Suprapubic skin (tissue), 4 donors: ENCODE data around the gene FXYD5. TPM values are rescaled to one million over a fixed set of nuclear protein-coding genes. Genes with fewer than 3 reads are reported as not detected.

ENCODE experiments used
- DNase-seq, 2 donors: peaks; one replicate each; pipeline ENCODE4 v3.0.0-alpha.2; 2019; ENCODE audit warnings: low spot score in 2 of 2
- H3K27ac ChIP-seq: fragments of 200-600 bp; sonication (generic); one replicate; pipeline ENCODE4 v1.5.1; 2019
- H3K27me3 ChIP-seq: fragments of 200-600 bp; sonication (generic); one replicate; pipeline ENCODE4 v1.5.1; 2019
- H3K36me3 ChIP-seq: fragments of 200-600 bp; sonication (generic); one replicate; pipeline ENCODE4 v1.5.1; 2019
- H3K4me1 ChIP-seq: fragments of 200-600 bp; sonication (generic); one replicate; pipeline ENCODE4 v1.5.1; 2019
- H3K4me3 ChIP-seq: fragments of 200-600 bp; sonication (generic); one replicate; pipeline ENCODE4 v1.5.1; 2019; ENCODE audit warnings: mild to moderate bottlenecking
- H3K9me3 ChIP-seq: fragments of 200-600 bp; sonication (generic); one replicate; pipeline ENCODE4 v1.5.1; 2019
- EP300 ChIP-seq: sonication (generic); formaldehyde crosslinking; IDR thresholded peaks from one replicate; pipeline ENCODE4 v1.6.1; 2017; ENCODE audit warnings: antibody characterized with exemption
- POLR2A ChIP-seq, 2 donors: fragments of 450-650 bp; IDR thresholded peaks; one replicate each; pipeline ENCODE4 v1.6.1; 2017; ENCODE audit warnings: antibody characterized with exemption in 2 of 2, mild to moderate bottlenecking in 2 of 2, moderate library complexity in 2 of 2
- POLR2AphosphoS5 ChIP-seq, 3 donors: sonication (generic); formaldehyde crosslinking; IDR thresholded peaks; one replicate each; pipeline ENCODE4 v1.6.1; 2017; ENCODE audit warnings: antibody characterized with exemption in 3 of 3
- WGBS: methylation state at CpG from one replicate; pipeline ENCODE4 v1.1.5; 2018; 5-methylcytosine and 5-hydroxymethylcytosine counted together
- total RNA-seq, 4 donors: library from RNA; depleted of rRNA; stranded (reverse); fragments of >200 nt; gene quantifications; one replicate each; pipeline ENCODE4 v1.1.0, GENCODE V29; 2016
- TF ChIP-seq, protein P1 (sequence below), 2 donors: fragments of 200-600 bp in 1 of 2; fragments of 450-650 bp in 1 of 2; sonication (generic) in 1 of 2; IDR thresholded peaks; one replicate each; pipeline ENCODE4 v1.5.1; 2016 to 2019; ENCODE audit warnings: antibody characterized with exemption in 2 of 2, mild to moderate bottlenecking in 1 of 2, moderate library complexity in 1 of 2

FXYD5 gene
- total RNA-seq, 4 donors from 2014 or later = 29.8 to 64.8 (median 37.7) TPM

DNA sequence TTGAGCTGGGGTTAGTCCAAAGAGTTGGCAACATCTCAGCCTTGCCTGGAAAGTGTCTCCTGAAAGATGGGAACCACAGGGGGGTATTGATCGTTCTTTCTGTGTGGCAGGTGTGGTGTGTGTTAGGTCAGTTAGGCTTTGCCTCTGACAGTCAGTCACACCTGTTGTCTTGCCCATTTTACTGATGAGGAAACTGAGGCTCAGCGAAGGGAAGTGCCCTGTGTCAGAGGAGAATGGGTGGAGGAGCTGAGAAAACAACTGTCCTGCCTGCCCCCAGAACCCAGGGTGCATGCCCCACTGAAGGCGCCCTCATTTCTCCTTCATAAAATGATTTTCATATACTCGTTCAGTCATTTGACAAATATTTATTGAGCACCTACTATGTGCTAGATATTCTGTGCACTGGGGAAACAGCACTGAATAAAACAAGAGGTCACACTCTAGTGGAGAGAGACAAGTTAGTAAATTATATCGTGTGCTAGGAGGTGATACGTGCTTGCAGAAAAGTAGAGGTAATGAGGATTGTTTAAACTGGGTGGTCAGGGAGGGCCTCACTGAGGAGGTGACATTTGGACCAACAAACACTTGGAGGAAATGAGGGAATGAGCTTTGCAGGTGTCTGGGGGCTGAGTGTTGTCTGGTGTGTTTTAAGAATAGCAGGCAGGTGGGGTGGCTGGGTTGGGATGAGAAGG lies 1.6 kb downstream of the FXYD5 start:
- peaks cover 39% of the 10 kb centered on the region for H3K36me3 ChIP-seq
- H3K4me3 ChIP-seq = peak overlapping the region; percentile 83
- no peak overlapping the region for H3K27ac ChIP-seq
- WGBS = 91% methylated on average over 6 of the region's 6 CpGs
- no peaks in the 10 kb centered on the region for H3K9me3 ChIP-seq
- peaks cover 7% of the 10 kb centered on the region for H3K27me3 ChIP-seq
- DNase-seq = no peak
- TF ChIP-seq, protein P1, sequence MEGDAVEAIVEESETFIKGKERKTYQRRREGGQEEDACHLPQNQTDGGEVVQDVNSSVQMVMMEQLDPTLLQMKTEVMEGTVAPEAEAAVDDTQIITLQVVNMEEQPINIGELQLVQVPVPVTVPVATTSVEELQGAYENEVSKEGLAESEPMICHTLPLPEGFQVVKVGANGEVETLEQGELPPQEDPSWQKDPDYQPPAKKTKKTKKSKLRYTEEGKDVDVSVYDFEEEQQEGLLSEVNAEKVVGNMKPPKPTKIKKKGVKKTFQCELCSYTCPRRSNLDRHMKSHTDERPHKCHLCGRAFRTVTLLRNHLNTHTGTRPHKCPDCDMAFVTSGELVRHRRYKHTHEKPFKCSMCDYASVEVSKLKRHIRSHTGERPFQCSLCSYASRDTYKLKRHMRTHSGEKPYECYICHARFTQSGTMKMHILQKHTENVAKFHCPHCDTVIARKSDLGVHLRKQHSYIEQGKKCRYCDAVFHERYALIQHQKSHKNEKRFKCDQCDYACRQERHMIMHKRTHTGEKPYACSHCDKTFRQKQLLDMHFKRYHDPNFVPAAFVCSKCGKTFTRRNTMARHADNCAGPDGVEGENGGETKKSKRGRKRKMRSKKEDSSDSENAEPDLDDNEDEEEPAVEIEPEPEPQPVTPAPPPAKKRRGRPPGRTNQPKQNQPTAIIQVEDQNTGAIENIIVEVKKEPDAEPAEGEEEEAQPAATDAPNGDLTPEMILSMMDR (IDR thresholded peaks at IDR 0.05) = no peak
- TF ChIP-seq POLR2A (IDR thresholded peaks at IDR 0.05) (no peak), EP300 (no peak), POLR2AphosphoS5 (IDR thresholded peaks at IDR 0.05) (no peak)
- peaks cover 28% of the 10 kb centered on the region for H3K4me1 ChIP-seq

DNA sequence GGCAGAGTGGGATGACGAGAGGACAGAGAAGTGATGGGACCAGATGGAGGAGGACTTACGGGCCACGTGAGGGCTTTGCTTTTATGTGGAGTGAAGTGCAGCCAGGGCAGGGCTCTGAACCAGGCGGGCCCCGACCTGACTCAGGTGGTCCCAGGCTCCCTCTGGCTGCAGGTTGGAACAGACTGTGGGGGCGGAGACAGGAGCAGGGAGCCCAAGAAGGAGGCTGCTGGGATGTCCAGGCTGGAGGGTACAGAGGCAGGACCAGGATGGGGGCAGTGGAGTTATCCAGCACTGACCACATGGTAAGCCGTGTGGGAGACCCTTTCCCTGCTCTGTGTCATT lies 2.1 kb downstream of the FXYD5 start:
- Histone ChIP-seq H3K36me3 (peaks cover 44% of the 10 kb centered on the region), H3K4me3 (no peak overlapping the region), H3K9me3 (no peaks in the 10 kb centered on the region), H3K27ac (no peak overlapping the region), H3K27me3 (peaks cover 7% of the 10 kb centered on the region), H3K4me1 (peaks cover 28% of the 10 kb centered on the region)
- no peak for TF ChIP-seq POLR2AphosphoS5 (IDR thresholded peaks at IDR 0.05)
- TF ChIP-seq, protein P1 (IDR thresholded peaks at IDR 0.05) = no peak
- no peak for TF ChIP-seq EP300
- no peak for TF ChIP-seq POLR2A (IDR thresholded peaks at IDR 0.05)
- 88% methylated on average over 6 of the region's 7 CpGs for WGBS
- DNase-seq = no peak

DNA sequence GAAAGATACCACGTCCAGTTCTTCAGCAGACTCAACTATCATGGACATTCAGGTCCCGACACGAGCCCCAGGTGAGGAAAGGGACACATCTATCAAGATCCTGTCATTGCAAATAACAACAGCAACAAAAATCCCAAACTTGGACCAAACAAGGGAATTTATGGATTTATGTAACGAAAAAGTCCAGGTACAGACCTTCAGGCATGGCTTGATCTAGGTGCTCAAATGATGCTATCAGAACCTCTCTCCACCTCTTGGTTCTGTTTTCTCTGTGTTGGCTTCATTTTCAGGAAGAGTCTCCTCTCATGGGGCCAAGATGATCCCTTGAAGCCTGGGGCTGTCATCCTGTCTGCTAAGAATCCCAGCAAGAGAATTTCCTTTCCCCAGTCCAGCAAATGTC lies 2.9 kb downstream of the FXYD5 start:
- Histone ChIP-seq H3K27ac (no peak overlapping the region), H3K9me3 (no peaks in the 10 kb centered on the region), H3K36me3 (peaks cover 52% of the 10 kb centered on the region), H3K27me3 (peaks cover 7% of the 10 kb centered on the region), H3K4me3 (no peak overlapping the region), H3K4me1 (peaks cover 28% of the 10 kb centered on the region)
- WGBS = 99% methylated on average over 4 of the region's 4 CpGs
- DNase-seq = no peak
- TF ChIP-seq POLR2AphosphoS5 (IDR thresholded peaks at IDR 0.05) = no peak
- TF ChIP-seq EP300 = no peak
- no peak for TF ChIP-seq POLR2A (IDR thresholded peaks at IDR 0.05)
- TF ChIP-seq, protein P1 (IDR thresholded peaks at IDR 0.05) = no peak

DNA sequence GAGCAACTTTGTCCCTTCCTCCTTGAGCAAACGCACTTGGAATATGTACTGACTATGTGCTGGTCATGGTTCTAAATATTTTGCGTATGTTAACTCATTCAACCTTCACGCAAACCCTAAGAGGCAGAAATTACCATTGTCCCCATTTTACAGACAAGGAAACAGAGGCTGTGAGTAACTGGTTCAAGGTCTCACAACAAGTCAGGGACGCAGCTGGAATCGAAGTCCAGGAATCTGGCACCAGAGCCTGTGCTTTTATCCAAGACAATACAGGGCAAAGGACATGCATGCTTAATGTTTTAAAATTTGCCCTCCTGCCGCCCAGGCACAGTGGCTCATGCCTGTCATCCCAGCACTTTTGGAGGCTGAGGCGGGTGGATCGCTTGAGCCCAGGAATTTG lies 5.1 kb downstream of the FXYD5 start:
- WGBS = 80% methylated on average over 8 of the region's 8 CpGs
- H3K27me3 ChIP-seq = no peaks in the 10 kb centered on the region
- peaks cover 69% of the 10 kb centered on the region for H3K36me3 ChIP-seq
- no peak for DNase-seq
- H3K27ac ChIP-seq = no peak overlapping the region
- no peak for TF ChIP-seq EP300
- TF ChIP-seq POLR2AphosphoS5 (IDR thresholded peaks at IDR 0.05) = no peak
- TF ChIP-seq POLR2A (IDR thresholded peaks at IDR 0.05) = no peak
- TF ChIP-seq, protein P1 (IDR thresholded peaks at IDR 0.05) = no peak
- no peak overlapping the region for H3K4me3 ChIP-seq
- peaks cover 4% of the 10 kb centered on the region for H3K9me3 ChIP-seq
- H3K4me1 ChIP-seq = peaks cover 13% of the 10 kb centered on the region

DNA sequence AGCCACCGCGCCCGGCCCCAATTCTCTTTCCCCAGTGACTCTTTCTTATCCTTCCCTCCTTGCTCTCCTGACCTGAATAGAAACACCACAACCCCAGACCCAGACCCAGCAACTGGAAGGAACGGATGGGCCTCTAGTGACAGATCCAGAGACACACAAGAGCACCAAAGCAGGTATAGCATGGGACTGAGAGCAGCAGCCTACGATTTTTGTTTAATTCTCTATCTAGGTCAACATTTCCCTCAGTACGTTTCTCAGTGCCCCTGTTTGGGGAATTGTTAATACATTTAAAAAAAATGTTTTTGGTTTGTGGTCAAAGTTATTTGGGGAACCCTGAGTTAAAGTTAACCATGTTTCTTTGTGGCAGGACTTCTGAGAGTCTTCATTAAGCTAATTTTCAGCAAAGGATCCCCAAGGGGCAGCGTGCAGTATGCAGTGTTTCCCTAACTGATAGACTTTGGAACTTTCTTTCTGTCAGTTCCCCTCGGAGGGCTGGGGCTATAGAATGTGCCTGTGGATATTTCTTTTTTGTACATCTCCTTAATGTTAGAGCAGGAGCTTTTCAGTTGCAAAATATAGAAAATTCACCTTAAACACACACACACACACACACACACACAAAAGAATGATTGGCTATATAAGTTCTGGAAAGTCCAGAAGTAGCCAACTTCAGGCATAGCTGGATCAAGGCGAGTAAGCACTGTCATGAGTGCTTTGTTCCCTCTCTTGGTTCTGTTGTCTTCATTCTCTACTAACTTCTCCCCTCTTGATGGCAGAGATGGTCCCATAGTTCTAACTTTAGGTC lies 6.3 kb downstream of the FXYD5 start:
- H3K4me3 ChIP-seq = no peak overlapping the region
- H3K27me3 ChIP-seq = no peaks in the 10 kb centered on the region
- no peak for DNase-seq
- H3K27ac ChIP-seq = no peak overlapping the region
- peaks cover under 1% of the 10 kb centered on the region for H3K4me1 ChIP-seq
- peaks cover 4% of the 10 kb centered on the region for H3K9me3 ChIP-seq
- TF ChIP-seq, protein P1 (IDR thresholded peaks at IDR 0.05) = no peak
- TF ChIP-seq EP300 (no peak), POLR2A (IDR thresholded peaks at IDR 0.05) (no peak), POLR2AphosphoS5 (IDR thresholded peaks at IDR 0.05) (no peak)
- H3K36me3 ChIP-seq = peaks cover 82% of the 10 kb centered on the region
- 92% methylated on average over 9 of the region's 9 CpGs for WGBS
